GM12878 (cell line): ENCODE results near the gene TMEM38A. TPM values are rescaled to one million over a fixed set of nuclear protein-coding genes. Genes with fewer than 3 reads are reported as not detected.
A peak's percentile ranks its signal among the peaks of the same experiment; 100 is the strongest.

Experiments
- ATAC-seq: fragments of 200-7000 bp; cut with Tn5 transposase; 3 replicates; pipeline ENCODE4 v1.9.1; 2020; ENCODE audit warnings: mild to moderate bottlenecking, moderate library complexity
- BruUV-seq: library from RNA; stranded (reverse); fragments of 400-500 nt; replicated peaks from 2 replicates; lab custom pipeline; 2021; lab: Mats Ljungman, UMichigan
- CTCF ChIA-PET: fragments of 300-600 bp; sonication (Branson Sonifier 250); formaldehyde crosslinking; extraction: SDS; loops from one replicate; lab custom pipeline; 2021; ENCODE audit warnings: inconsistent platforms; lab: Yijun Ruan, JAX
- POLR2A ChIA-PET: fragments of 350-600 bp; formaldehyde crosslinking; extraction: SDS; loops from one replicate; lab custom pipeline; 2021; ENCODE audit warnings: inconsistent platforms; lab: Charles Lee
- RAD21 ChIA-PET: fragments of 300-600 bp; sonication (Branson Sonifier 250); formaldehyde crosslinking; loops from one replicate; lab custom pipeline; 2023; ENCODE audit warnings: antibody characterized with exemption; ENCODE audit not compliant: unreplicated experiment; lab: Charles Lee
- SMC1A ChIA-PET: fragments of 300-600 bp; sonication (Branson Sonifier 250); formaldehyde crosslinking; loops from one replicate; lab custom pipeline; 2023; ENCODE audit not compliant: unreplicated experiment, uncharacterized antibody; lab: Charles Lee
- DNase-seq: peaks from one replicate; pipeline ENCODE4 v3.0.0-alpha.2; 2011; ENCODE audit warnings: low read depth, low spot score
- FAIRE-seq: peaks from 3 replicates; lab custom pipeline; 2011; peaks lifted over from hg19 to GRCh38; lab: Jason Lieb, UNC
- H2AFZ ChIP-seq: 2 replicates; pipeline ENCODE4 v1.6.0; 2011; ENCODE audit warnings: low read depth, low read length, control low read depth; ENCODE audit not compliant: control insufficient read depth
- H3K27ac ChIP-seq: 2 replicates; pipeline ENCODE4 v1.5.1; 2011; ENCODE audit warnings: control low read depth; ENCODE audit not compliant: control insufficient read depth, insufficient read depth
- H3K27me3 ChIP-seq, 2 experiments: replicated peaks in 1 of 2; 2 replicates each; pipeline versions ENCODE4 v1.6.0 to v1.6.1; 2011; ENCODE audit warnings: low read length in 1 of 2; ENCODE audit not compliant: control insufficient read depth in 2 of 2, insufficient read depth in 2 of 2
- H3K36me3 ChIP-seq, 2 experiments: 2 replicates each; pipeline ENCODE4 v1.5.1; 2011; ENCODE audit warnings: low read length in 1 of 2; ENCODE audit not compliant: control insufficient read depth in 2 of 2, insufficient read depth in 2 of 2
- H3K4me1 ChIP-seq: 2 replicates; pipeline ENCODE4 v1.6.1; 2011; ENCODE audit warnings: mild to moderate bottlenecking, low read length, moderate library complexity, mixed read lengths; ENCODE audit not compliant: control insufficient read depth, insufficient read depth
- H3K4me2 ChIP-seq: 2 replicates; pipeline ENCODE4 v1.6.0; 2011; ENCODE audit warnings: control low read depth; ENCODE audit not compliant: control insufficient read depth, insufficient read depth
- H3K4me3 ChIP-seq: fragments of 200-600 bp; sonication (generic); 2 replicates; pipeline ENCODE4 v1.5.1; 2016
- H3K79me2 ChIP-seq: 2 replicates; pipeline ENCODE4 v1.6.0; 2011; ENCODE audit warnings: low read length; ENCODE audit not compliant: control insufficient read depth, insufficient read depth
- H3K9ac ChIP-seq: 2 replicates; pipeline ENCODE4 v1.8.0; 2011; ENCODE audit warnings: low read length, control low read depth, mixed read lengths; ENCODE audit not compliant: control insufficient read depth, insufficient read depth
- H3K9me3 ChIP-seq: replicated peaks from 3 replicates; pipeline ENCODE4 v1.5.1; 2011; ENCODE audit warnings: mild to moderate bottlenecking, low read length; ENCODE audit not compliant: control insufficient read depth, insufficient read depth
- H4K20me1 ChIP-seq: 2 replicates; pipeline ENCODE4 v1.6.0; 2011; ENCODE audit not compliant: control insufficient read depth, insufficient read depth
- EED ChIP-seq: sonication (generic); IDR thresholded peaks from 2 replicates; pipeline ENCODE4 v1.6.1; 2016; ENCODE audit warnings: antibody characterized with exemption, low read depth
- REST ChIP-seq: IDR thresholded peaks from 2 replicates; pipeline ENCODE4 v1.6.1; 2012; ENCODE audit warnings: mild to moderate bottlenecking, low read depth, low read length
- WGBS: methylation state at CpG from one replicate; pipeline ENCODE4 v1.1.6; 2016; ENCODE audit warnings: low lambda C conversion rate; ENCODE audit not compliant: insufficient replicate concordance, insufficient coverage; ENCODE audit errors: missing lambda C conversion rate; 5-methylcytosine and 5-hydroxymethylcytosine counted together
- in situ Hi-C: fragments of 300-500 bp; cut with MboI; formaldehyde crosslinking; loops from 9 replicates; pipeline ENCODE4 v1.14.3; 2018; ENCODE audit warnings: mixed read lengths
- intact Hi-C: fragments of 100-400 bp; cut with micrococcal nuclease; formaldehyde crosslinking; loops from one replicate; pipeline ENCODE4 v1.14.2; 2022; ENCODE audit not compliant: unreplicated experiment
- polyA plus RNA-seq, 11 experiments: library from polyadenylated mRNA; depleted of rRNA in 4 of 11; unstranded in 6 of 11; stranded (reverse) in 5 of 11; fragments of >200 nt; fragmentation: Nextera tagmentation in 4 of 11; fragmentation: Illumina TruSeq in 1 of 11; extraction: Ambion mirVana in 4 of 11; extraction: Trizol in 1 of 11; gene quantifications; 1 replicate in 1 of 11; 2 replicates in 10 of 11; pipeline versions ENCODE4 v1.2.1 to v1.2.3, GENCODE V29; 2011 to 2016; ENCODE audit warnings: inconsistent platforms in 2 of 11, missing spikeins in 2 of 11, low read depth in 1 of 11
- small RNA-seq: library from RNA; depleted of rRNA; stranded (forward); fragments of <200 nt; gene quantifications from one replicate; pipeline ENCODE3, GENCODE V24; 2014
- total RNA-seq, 4 experiments: library from RNA; depleted of rRNA in 3 of 4; stranded (reverse); fragments of >200 nt in 3 of 4; fragmentation: Illumina TruSeq in 1 of 4; extraction: Trizol in 1 of 4; gene quantifications; 2 replicates each; pipeline versions ENCODE4 v1.2.1 to v1.2.3, GENCODE V29; 2013 to 2021

TMEM38A gene
- total and polyA plus RNA-seq, 10 of the 15 experiments (the other 5 are each of a cell fraction or from before 2014, with no cell fraction given) = 4.5 to 22.2 (median 15.0) TPM

GRCh38 chr19:16739546-16739945 lies 78.6 kb downstream of the TMEM38A start:
- DNase-seq = no peak

More at GRCh38 chr19:16739546-16739945, 78.6 kb downstream of the TMEM38A start:
- POLR2A ChIA-PET = no interaction called here
- CTCF ChIA-PET = interaction anchor here (1.0 kb wide), 1 partner anchor 18 kb away, joined by 3 read pairs; no protein-coding TSS in a partner anchor
- RAD21 ChIA-PET = no interaction called here
- H2AFZ ChIP-seq = no peak overlapping the region
- no peaks in the 10 kb centered on the region for H4K20me1 ChIP-seq
- intact Hi-C loops = no loop called here
- FAIRE-seq (no peak), ATAC-seq (no peak)
- H3K4me3 ChIP-seq = no peak overlapping the region
- H3K27ac ChIP-seq = no peak overlapping the region
- TF ChIP-seq EED (no peak), REST (peak; percentile 77)
- in situ Hi-C loops = no loop called here
- no TSS peak for BruUV-seq
- H3K9ac ChIP-seq = no peak overlapping the region
- no peak overlapping the region for H3K4me2 ChIP-seq
- no peaks in the 10 kb centered on the region for H3K27me3 ChIP-seq
- no peaks in the 10 kb centered on the region for H3K4me1 ChIP-seq
- SMC1A ChIA-PET = interaction anchor here (0.9 kb wide), 1 partner anchor 12 kb away, joined by 3 read pairs; no protein-coding TSS in a partner anchor
- no peaks in the 10 kb centered on the region for H3K36me3 ChIP-seq
- WGBS = 0% methylated on average over 3 of the region's 3 CpGs
- peaks cover 2% of the 10 kb centered on the region; the same call in 1 of the 3 replicates for H3K9me3 ChIP-seq
- H3K79me2 ChIP-seq = no peaks in the 10 kb centered on the region

Small RNAs within 50 kb of the gene (small RNA-seq; reads per million reads assigned to genes)
- not detected for gene AC008737.2

Other genes with a start within 250 kb of the TMEM38A start
Only the 7 nearest of the 10 such genes appear.
- gene CALR3, start 165.0 kb upstream of the TMEM38A start, total RNA-seq (2014; rRNA removed) = 0.11 TPM in 2 replicates
- 0.18 and 0.45 TPM in 2 replicates for gene CALR3, start 165.0 kb upstream of the TMEM38A start, total RNA-seq (2014; rRNA removed; fragmentation: Illumina TruSeq; extraction: Trizol)
- 0.19 TPM in 1 of 2 replicates, not detected in the other for gene CALR3, start 165.0 kb upstream of the TMEM38A start, total RNA-seq (2021)
- gene CALR3, start 165.0 kb upstream of the TMEM38A start, polyA plus RNA-seq (2011; rRNA removed) = 0.05 TPM in 1 of 2 replicates, not detected in the other
- 0.35 and 0.43 TPM in 2 replicates for gene CALR3, start 165.0 kb upstream of the TMEM38A start, polyA plus RNA-seq (2014; fragmentation: Illumina TruSeq; extraction: Trizol)
- under 1 TPM; 0.10 to 0.13 TPM for gene CALR3, start 165.0 kb upstream of the TMEM38A start, polyA plus RNA-seq (2014; fragmentation: Nextera tagmentation; extraction: Ambion mirVana)
- 0.12 and 0.14 TPM in 2 replicates for gene CALR3, start 165.0 kb upstream of the TMEM38A start, polyA plus RNA-seq (2014; rRNA removed)
- under 1 TPM in 1 of 2 experiments, not detected in 1; 0.31 TPM for gene CALR3, start 165.0 kb upstream of the TMEM38A start, polyA plus RNA-seq (2016; fragmentation: Nextera tagmentation; extraction: Ambion mirVana)
- gene C19orf44, start 164.7 kb upstream of the TMEM38A start, total RNA-seq (2014; rRNA removed) = 2.0 and 2.1 TPM in 2 replicates
- gene C19orf44, start 164.7 kb upstream of the TMEM38A start, total RNA-seq (2014; rRNA removed; fragmentation: Illumina TruSeq; extraction: Trizol) = 2.7 and 3.3 TPM in 2 replicates
- 3.1 and 3.8 TPM in 2 replicates for gene C19orf44, start 164.7 kb upstream of the TMEM38A start, total RNA-seq (2021)
- gene C19orf44, start 164.7 kb upstream of the TMEM38A start, polyA plus RNA-seq (2011; rRNA removed) = 2.5 and 3.0 TPM in 2 replicates
- 3.6 and 5.2 TPM in 2 replicates for gene C19orf44, start 164.7 kb upstream of the TMEM38A start, polyA plus RNA-seq (2014; fragmentation: Illumina TruSeq; extraction: Trizol)
- gene C19orf44, start 164.7 kb upstream of the TMEM38A start, polyA plus RNA-seq (2014; fragmentation: Nextera tagmentation; extraction: Ambion mirVana) = under 1 TPM; 0.26 to 0.31 TPM
- gene C19orf44, start 164.7 kb upstream of the TMEM38A start, polyA plus RNA-seq (2014; rRNA removed) = 4.1 and 5.4 TPM in 2 replicates
- 1 to 10 TPM; 3.9 to 4.0 TPM for gene C19orf44, start 164.7 kb upstream of the TMEM38A start, polyA plus RNA-seq (2016; fragmentation: Nextera tagmentation; extraction: Ambion mirVana)
- 3.6 and 4.9 TPM in 2 replicates for gene CHERP, start 118.7 kb upstream of the TMEM38A start, total RNA-seq (2014; rRNA removed)
- gene CHERP, start 118.7 kb upstream of the TMEM38A start, total RNA-seq (2014; rRNA removed; fragmentation: Illumina TruSeq; extraction: Trizol) = 6.8 and 7.2 TPM in 2 replicates
- 57.5 and 65.3 TPM in 2 replicates for gene CHERP, start 118.7 kb upstream of the TMEM38A start, total RNA-seq (2021)
- 3.2 and 5.1 TPM in 2 replicates for gene CHERP, start 118.7 kb upstream of the TMEM38A start, polyA plus RNA-seq (2011; rRNA removed)
- 3.5 and 17.6 TPM in 2 replicates for gene CHERP, start 118.7 kb upstream of the TMEM38A start, polyA plus RNA-seq (2014; fragmentation: Illumina TruSeq; extraction: Trizol)
- 1 to 10 TPM in 1 of 2 experiments, under 1 TPM in 1; 0.66 to 1.7 TPM for gene CHERP, start 118.7 kb upstream of the TMEM38A start, polyA plus RNA-seq (2014; fragmentation: Nextera tagmentation; extraction: Ambion mirVana)
- gene CHERP, start 118.7 kb upstream of the TMEM38A start, polyA plus RNA-seq (2014; rRNA removed) = 24.0 and 42.2 TPM in 2 replicates
- 10 to 100 TPM; 47.1 to 49.4 TPM for gene CHERP, start 118.7 kb upstream of the TMEM38A start, polyA plus RNA-seq (2016; fragmentation: Nextera tagmentation; extraction: Ambion mirVana)
- 24.7 and 26.5 TPM in 2 replicates for gene SLC35E1, start 88.7 kb upstream of the TMEM38A start, total RNA-seq (2014; rRNA removed)
- 20.1 and 20.4 TPM in 2 replicates for gene SLC35E1, start 88.7 kb upstream of the TMEM38A start, total RNA-seq (2014; rRNA removed; fragmentation: Illumina TruSeq; extraction: Trizol)
- 30.9 and 33.7 TPM in 2 replicates for gene SLC35E1, start 88.7 kb upstream of the TMEM38A start, total RNA-seq (2021)
- 28.7 and 37.7 TPM in 2 replicates for gene SLC35E1, start 88.7 kb upstream of the TMEM38A start, polyA plus RNA-seq (2011; rRNA removed)
- 20.5 and 23.8 TPM in 2 replicates for gene SLC35E1, start 88.7 kb upstream of the TMEM38A start, polyA plus RNA-seq (2014; fragmentation: Illumina TruSeq; extraction: Trizol)
- gene SLC35E1, start 88.7 kb upstream of the TMEM38A start, polyA plus RNA-seq (2014; fragmentation: Nextera tagmentation; extraction: Ambion mirVana) = 10 to 100 TPM; 11.3 to 15.1 TPM
- gene SLC35E1, start 88.7 kb upstream of the TMEM38A start, polyA plus RNA-seq (2014; rRNA removed) = 19.6 and 26.7 TPM in 2 replicates
- gene SLC35E1, start 88.7 kb upstream of the TMEM38A start, polyA plus RNA-seq (2016; fragmentation: Nextera tagmentation; extraction: Ambion mirVana) = 10 to 100 TPM; 12.6 to 20.0 TPM
- 13.8 and 15.3 TPM in 2 replicates for gene MED26, start 32.9 kb upstream of the TMEM38A start, total RNA-seq (2014; rRNA removed)
- gene MED26, start 32.9 kb upstream of the TMEM38A start, total RNA-seq (2014; rRNA removed; fragmentation: Illumina TruSeq; extraction: Trizol) = 7.2 and 8.6 TPM in 2 replicates
- 20.2 and 21.4 TPM in 2 replicates for gene MED26, start 32.9 kb upstream of the TMEM38A start, total RNA-seq (2021)
- 10.0 and 14.0 TPM in 2 replicates for gene MED26, start 32.9 kb upstream of the TMEM38A start, polyA plus RNA-seq (2011; rRNA removed)
- 3.6 and 8.0 TPM in 2 replicates for gene MED26, start 32.9 kb upstream of the TMEM38A start, polyA plus RNA-seq (2014; fragmentation: Illumina TruSeq; extraction: Trizol)
- 1 to 10 TPM; 1.1 to 2.2 TPM for gene MED26, start 32.9 kb upstream of the TMEM38A start, polyA plus RNA-seq (2014; fragmentation: Nextera tagmentation; extraction: Ambion mirVana)
- gene MED26, start 32.9 kb upstream of the TMEM38A start, polyA plus RNA-seq (2014; rRNA removed) = 12.4 and 15.2 TPM in 2 replicates
- 10 to 100 TPM in 1 of 2 experiments, 1 to 10 TPM in 1; 9.2 to 10.1 TPM for gene MED26, start 32.9 kb upstream of the TMEM38A start, polyA plus RNA-seq (2016; fragmentation: Nextera tagmentation; extraction: Ambion mirVana)
- gene SMIM7, start 995 bp upstream of the TMEM38A start, total RNA-seq (2014; rRNA removed) = 49.9 and 51.3 TPM in 2 replicates
- 68.1 and 69.4 TPM in 2 replicates for gene SMIM7, start 995 bp upstream of the TMEM38A start, total RNA-seq (2014; rRNA removed; fragmentation: Illumina TruSeq; extraction: Trizol)
- gene SMIM7, start 995 bp upstream of the TMEM38A start, total RNA-seq (2021) = 44.6 and 45.7 TPM in 2 replicates
- 88.8 and 96.7 TPM in 2 replicates for gene SMIM7, start 995 bp upstream of the TMEM38A start, polyA plus RNA-seq (2011; rRNA removed)
- 71.7 and 99.7 TPM in 2 replicates for gene SMIM7, start 995 bp upstream of the TMEM38A start, polyA plus RNA-seq (2014; fragmentation: Illumina TruSeq; extraction: Trizol)
- gene SMIM7, start 995 bp upstream of the TMEM38A start, polyA plus RNA-seq (2014; fragmentation: Nextera tagmentation; extraction: Ambion mirVana) = 100 to 1,000 TPM; 157 to 170 TPM
- 60.0 and 66.0 TPM in 2 replicates for gene SMIM7, start 995 bp upstream of the TMEM38A start, polyA plus RNA-seq (2014; rRNA removed)
- 10 to 100 TPM; 70.0 to 72.5 TPM for gene SMIM7, start 995 bp upstream of the TMEM38A start, polyA plus RNA-seq (2016; fragmentation: Nextera tagmentation; extraction: Ambion mirVana)
- under 0.01 and 0.05 TPM in 2 replicates for gene NWD1, start 58.7 kb downstream of the TMEM38A start, total RNA-seq (2014; rRNA removed)
- gene NWD1, start 58.7 kb downstream of the TMEM38A start, total RNA-seq (2014; rRNA removed; fragmentation: Illumina TruSeq; extraction: Trizol) = under 0.01 and 0.05 TPM in 2 replicates
- 0.05 and 0.10 TPM in 2 replicates for gene NWD1, start 58.7 kb downstream of the TMEM38A start, total RNA-seq (2021)
- gene NWD1, start 58.7 kb downstream of the TMEM38A start, polyA plus RNA-seq (2011; rRNA removed) = 0.07 and 0.08 TPM in 2 replicates
- gene NWD1, start 58.7 kb downstream of the TMEM38A start, polyA plus RNA-seq (2014; fragmentation: Illumina TruSeq; extraction: Trizol) = 0.01 TPM in 1 of 2 replicates, not detected in the other
- gene NWD1, start 58.7 kb downstream of the TMEM38A start, polyA plus RNA-seq (2014; fragmentation: Nextera tagmentation; extraction: Ambion mirVana) = under 1 TPM in 1 of 2 experiments, not detected in 1; under 0.01 TPM
- gene NWD1, start 58.7 kb downstream of the TMEM38A start, polyA plus RNA-seq (2014; rRNA removed) = 0.03 and 0.09 TPM in 2 replicates
- not detected for gene NWD1, start 58.7 kb downstream of the TMEM38A start, polyA plus RNA-seq (2016; fragmentation: Nextera tagmentation; extraction: Ambion mirVana)